GM21717 (cell line): ENCODE measurements around the gene CHCT1.
"Not testable (repeated sequence)": the region's sequence is repeated elsewhere in the genome, so short reads cannot be mapped to it uniquely, and the experiment has no call there.

Source experiments
- ATAC-seq: cut with Tn5 transposase; IDR thresholded peaks from one replicate; pipeline ENCODE4 v1.9.1; 2021; ENCODE audit warnings: mild to moderate bottlenecking, moderate library complexity; ENCODE audit not compliant: unreplicated experiment

CHCT1 gene

GRCh38 chr17:60422162-60422665, at the start of gene CHCT1:
Gene CHCT1, plus strand, starts transcription at chr17:60422489. Its CDS starts 104 bp downstream, at chr17:60422593.
- ATAC-seq, result no peak

GRCh38 chr17:60372790-60373483, 49.4 kb upstream of the CHCT1 start:
- ATAC-seq, result no peak

GRCh38 chr17:60378187-60378586, 44.1 kb upstream of the CHCT1 start:
- ATAC-seq, result not testable (repeated sequence)

GRCh38 chr17:60379461-60379860, 42.8 kb upstream of the CHCT1 start:
- ATAC-seq, result not testable (repeated sequence)

- ATAC-seq, result no peak
Measured at GRCh38 chr17:60381958-60382357, 40.3 kb upstream of the CHCT1 start.

GRCh38 chr17:60383379-60383778, 38.9 kb upstream of the CHCT1 start:
- no peak for ATAC-seq

- not testable (repeated sequence) for ATAC-seq
Measured at GRCh38 chr17:60384921-60385320, 37.4 kb upstream of the CHCT1 start.

GRCh38 chr17:60386147-60387058, 35.9 kb upstream of the CHCT1 start:
- ATAC-seq, result no peak

GRCh38 chr17:60387666-60388065, 34.6 kb upstream of the CHCT1 start:
- no peak for ATAC-seq

GRCh38 chr17:60388742-60389141, 33.5 kb upstream of the CHCT1 start:
- no peak for ATAC-seq

GRCh38 chr17:60390186-60390585, 32.1 kb upstream of the CHCT1 start:
- no peak for ATAC-seq

GRCh38 chr17:60390925-60391470, 31.3 kb upstream of the CHCT1 start:
- no peak for ATAC-seq

- peak; percentile 31 for ATAC-seq
Measured at GRCh38 chr17:60391471-60392041, 30.7 kb upstream of the CHCT1 start.

- peak; percentile 75 for ATAC-seq
Measured at GRCh38 chr17:60392042-60392844, 30.0 kb upstream of the CHCT1 start, which contains the start of gene USP32. Gene USP32, minus strand, starts transcription at chr17:60392133. Its CDS starts 194 bp downstream, at chr17:60391939.

- ATAC-seq, result peak; percentile 1
Measured at GRCh38 chr17:60392845-60393702, 29.2 kb upstream of the CHCT1 start.

- no peak for ATAC-seq
Measured at GRCh38 chr17:60393840-60394723, 28.2 kb upstream of the CHCT1 start.

GRCh38 chr17:60395508-60396065, 26.7 kb upstream of the CHCT1 start:
- ATAC-seq, result no peak

GRCh38 chr17:60396412-60396811, 25.9 kb upstream of the CHCT1 start:
- ATAC-seq, result no peak
